GM06990 (cell line): ENCODE measurements around the gene TIGD1.

ENCODE experiments used
- DNase-seq: peaks from one replicate; pipeline ENCODE4 v3.0.0-alpha.2; 2011; ENCODE audit not compliant: insufficient read length; ENCODE audit errors: extremely low read depth
- H3K27me3 ChIP-seq: replicated peaks from 2 replicates; pipeline ENCODE4 v1.6.0; 2011; ENCODE audit warnings: low read length; ENCODE audit not compliant: control insufficient read depth, insufficient read depth
- H3K36me3 ChIP-seq: 2 replicates; pipeline ENCODE4 v1.5.1; 2011; ENCODE audit warnings: low read length; ENCODE audit not compliant: control insufficient read depth, insufficient read depth
- H3K4me3 ChIP-seq: replicated peaks from 2 replicates; pipeline ENCODE4 v1.5.1; 2011; ENCODE audit warnings: low read depth, mild to moderate bottlenecking, control low read depth, low read length
- CTCF ChIP-seq: IDR thresholded peaks from 2 replicates; pipeline ENCODE4 v1.5.1; 2011; ENCODE audit warnings: low read length, control low read depth, mild to moderate bottlenecking, inconsistent platforms; ENCODE audit not compliant: insufficient read depth, poor library complexity, severe bottlenecking

Gene TIGD1

GRCh38 chr2:232508251-232508650 lies 42.1 kb downstream of the TIGD1 start:
- no peak for DNase-seq

GRCh38 chr2:232506709-232507108 lies 43.6 kb downstream of the TIGD1 start:
- H3K27me3 ChIP-seq = peaks cover 5% of the 10 kb centered on the region
- no peak for TF ChIP-seq CTCF

More at GRCh38 chr2:232508251-232508650, 42.1 kb downstream of the TIGD1 start:
- Histone ChIP-seq H3K27me3 (peaks cover 4% of the 10 kb centered on the region), H3K4me3 (no peak overlapping the region), H3K36me3 (no peaks in the 10 kb centered on the region)
- no peak for TF ChIP-seq CTCF

GRCh38 chr2:232505856-232506255 lies 44.5 kb downstream of the TIGD1 start:
- TF ChIP-seq CTCF = no peak
- no peak for DNase-seq
- Histone ChIP-seq H3K27me3 (peaks cover 4% of the 10 kb centered on the region), H3K36me3 (no peaks in the 10 kb centered on the region), H3K4me3 (no peak overlapping the region)

More at GRCh38 chr2:232506709-232507108, 43.6 kb downstream of the TIGD1 start:
- H3K4me3 ChIP-seq = no peak overlapping the region
- no peaks in the 10 kb centered on the region for H3K36me3 ChIP-seq
- DNase-seq = no peak

GRCh38 chr2:232504438-232504837 lies 45.9 kb downstream of the TIGD1 start:
- H3K4me3 ChIP-seq = no peak overlapping the region
- no peak for DNase-seq
- peaks cover 4% of the 10 kb centered on the region for H3K27me3 ChIP-seq
- H3K36me3 ChIP-seq = no peaks in the 10 kb centered on the region
- no peak for TF ChIP-seq CTCF

- no peak for TF ChIP-seq CTCF
- no peak for DNase-seq
- Histone ChIP-seq H3K4me3 (no peak overlapping the region), H3K36me3 (no peaks in the 10 kb centered on the region), H3K27me3 (peaks cover 4% of the 10 kb centered on the region)
These were observed 46.5 kb downstream of the TIGD1 start for GRCh38 chr2:232503809-232504323.
